Effector memory CD8-positive, alpha-beta T cell (primary cell): ENCODE results near the gene RPS6KA6.
"Not testable (repeated sequence)": the region's sequence is repeated elsewhere in the genome, so short reads cannot be mapped to it uniquely, and the experiment has no call there.

Experiments used
- ATAC-seq: fragments of 150-1000 bp; cut with Tn5 transposase; replicated peaks from 2 replicates; pipeline ENCODE4 v1.10.0; 2021; ENCODE audit warnings: mild to moderate bottlenecking, moderate library complexity
- DNase-seq, 3 experiments: peaks; one replicate each; pipeline ENCODE4 v3.0.0; 2021
- H3K27ac Mint-ChIP-seq, 2 donors: one replicate each; pipeline ENCODE4 v1.8.0; 2022; ENCODE audit warnings: mild to moderate bottlenecking in 2 of 2, mixed read lengths in 2 of 2, moderate library complexity in 2 of 2
- H3K27me3 Mint-ChIP-seq, 2 donors: one replicate each; pipeline ENCODE4 v1.8.0; 2022; ENCODE audit warnings: mixed read lengths in 2 of 2
- H3K36me3 Mint-ChIP-seq: one replicate; pipeline ENCODE4 v1.8.0; 2022; ENCODE audit warnings: mild to moderate bottlenecking, moderate library complexity, mixed read lengths; ENCODE audit not compliant: insufficient read depth
- H3K4me1 Mint-ChIP-seq, 2 donors: one replicate each; pipeline ENCODE4 v1.8.0; 2022; ENCODE audit warnings: low read depth in 2 of 2, mixed read lengths in 2 of 2
- H3K4me3 Mint-ChIP-seq, 2 donors: one replicate each; pipeline ENCODE4 v1.8.0; 2022; ENCODE audit warnings: mild to moderate bottlenecking in 2 of 2, mixed read lengths in 2 of 2, moderate library complexity in 2 of 2
- H3K9me3 Mint-ChIP-seq, 2 donors: one replicate each; pipeline ENCODE4 v1.8.0; 2022; ENCODE audit warnings: mixed read lengths in 2 of 2

Gene RPS6KA6

GRCh38 chrX:84153538-84153937, 34.5 kb downstream of the RPS6KA6 start:
- H3K27me3 Mint-ChIP-seq, result no peaks in the 10 kb centered on the region
- DNase-seq (no peak), ATAC-seq (no peak)
- H3K36me3 Mint-ChIP-seq, result no peaks in the 10 kb centered on the region
- no peaks in the 10 kb centered on the region for H3K4me1 Mint-ChIP-seq
- no peak overlapping the region for H3K27ac Mint-ChIP-seq
- no peak overlapping the region for H3K4me3 Mint-ChIP-seq
- H3K9me3 Mint-ChIP-seq, result peaks cover 0 to 7% of the 10 kb centered on the region in 2 donors

GRCh38 chrX:84144991-84145390, 43.0 kb downstream of the RPS6KA6 start:
- DNase-seq, result no peak
- no peak for ATAC-seq
- H3K4me3 Mint-ChIP-seq, result no peak overlapping the region
- H3K4me1 Mint-ChIP-seq, result no peaks in the 10 kb centered on the region
- no peak overlapping the region for H3K27ac Mint-ChIP-seq
- peaks cover under 1% of the 10 kb centered on the region in 2 donors for H3K9me3 Mint-ChIP-seq
- no peaks in the 10 kb centered on the region for H3K27me3 Mint-ChIP-seq
- no peaks in the 10 kb centered on the region for H3K36me3 Mint-ChIP-seq

- Mint-ChIP-seq H3K27ac (no peak overlapping the region), H3K36me3 (no peaks in the 10 kb centered on the region), H3K27me3 (no peaks in the 10 kb centered on the region), H3K4me1 (no peaks in the 10 kb centered on the region), H3K9me3 (peaks cover 0 to 6% of the 10 kb centered on the region in 2 donors), H3K4me3 (no peak overlapping the region)
- ATAC-seq (no peak), DNase-seq (no peak)
Measured at GRCh38 chrX:84144281-84144680, 43.7 kb downstream of the RPS6KA6 start.

- Mint-ChIP-seq H3K27ac (no peak overlapping the region), H3K4me1 (no peaks in the 10 kb centered on the region), H3K27me3 (no peaks in the 10 kb centered on the region), H3K4me3 (no peak overlapping the region), H3K9me3 (peaks cover 0 to 1% of the 10 kb centered on the region in 2 donors), H3K36me3 (no peaks in the 10 kb centered on the region)
- DNase-seq (no peak), ATAC-seq (no peak)
Measured at GRCh38 chrX:84133023-84133422, 55.0 kb downstream of the RPS6KA6 start.

GRCh38 chrX:84123585-84123984, 64.4 kb downstream of the RPS6KA6 start:
- Mint-ChIP-seq H3K9me3 (peaks cover 0 to 1% of the 10 kb centered on the region in 2 donors), H3K27me3 (no peaks in the 10 kb centered on the region), H3K27ac (no peak overlapping the region), H3K36me3 (no peaks in the 10 kb centered on the region), H3K4me1 (no peaks in the 10 kb centered on the region), H3K4me3 (no peak overlapping the region)
- ATAC-seq (no peak), DNase-seq (no peak)

GRCh38 chrX:84118769-84119168, 69.2 kb downstream of the RPS6KA6 start:
- DNase-seq (no peak), ATAC-seq (no peak)
- no peak overlapping the region for H3K27ac Mint-ChIP-seq

GRCh38 chrX:84118315-84118714, 69.7 kb downstream of the RPS6KA6 start:
- Mint-ChIP-seq H3K4me1 (no peaks in the 10 kb centered on the region), H3K36me3 (no peaks in the 10 kb centered on the region), H3K27ac (no peak overlapping the region), H3K27me3 (no peaks in the 10 kb centered on the region), H3K9me3 (no peaks in the 10 kb centered on the region), H3K4me3 (no peak overlapping the region)
- no peak for DNase-seq
- ATAC-seq, result no peak

More at GRCh38 chrX:84118769-84119168, 69.2 kb downstream of the RPS6KA6 start:
- Mint-ChIP-seq H3K9me3 (no peaks in the 10 kb centered on the region), H3K36me3 (no peaks in the 10 kb centered on the region), H3K4me3 (no peak overlapping the region), H3K4me1 (no peaks in the 10 kb centered on the region), H3K27me3 (no peaks in the 10 kb centered on the region)

- ATAC-seq (no peak), DNase-seq (no peak)
- Mint-ChIP-seq H3K27me3 (no peaks in the 10 kb centered on the region), H3K4me3 (no peak overlapping the region), H3K9me3 (peaks cover 0 to 1% of the 10 kb centered on the region in 2 donors), H3K27ac (no peak overlapping the region), H3K4me1 (no peaks in the 10 kb centered on the region), H3K36me3 (no peaks in the 10 kb centered on the region)
Measured at GRCh38 chrX:84108584-84108983, 79.4 kb downstream of the RPS6KA6 start.

- DNase-seq, result no peak
- H3K4me3 Mint-ChIP-seq, result no peak overlapping the region
- H3K4me1 Mint-ChIP-seq, result no peaks in the 10 kb centered on the region
- H3K9me3 Mint-ChIP-seq, result peaks cover 0 to 1% of the 10 kb centered on the region in 2 donors
- no peaks in the 10 kb centered on the region for H3K27me3 Mint-ChIP-seq
- no peak for ATAC-seq
- H3K36me3 Mint-ChIP-seq, result no peaks in the 10 kb centered on the region
- no peak overlapping the region for H3K27ac Mint-ChIP-seq
Measured at GRCh38 chrX:84099120-84099519, 88.9 kb downstream of the RPS6KA6 start.

- not testable (repeated sequence) for H3K27me3 Mint-ChIP-seq, H3K4me3 Mint-ChIP-seq, H3K36me3 Mint-ChIP-seq, H3K4me1 Mint-ChIP-seq, ATAC-seq, H3K27ac Mint-ChIP-seq, H3K9me3 Mint-ChIP-seq, DNase-seq
Measured at GRCh38 chrX:84079479-84080197, 108.4 kb downstream of the RPS6KA6 start.

GRCh38 chrX:84078991-84079390, 109.0 kb downstream of the RPS6KA6 start:
- H3K4me1 Mint-ChIP-seq, result no peaks in the 10 kb centered on the region
- H3K27me3 Mint-ChIP-seq, result no peaks in the 10 kb centered on the region
- no peak for DNase-seq
- no peaks in the 10 kb centered on the region for H3K36me3 Mint-ChIP-seq
- H3K4me3 Mint-ChIP-seq, result no peak overlapping the region
- no peak for ATAC-seq
- no peaks in the 10 kb centered on the region for H3K9me3 Mint-ChIP-seq
- H3K27ac Mint-ChIP-seq, result no peak overlapping the region

GRCh38 chrX:84064814-84065213, 123.2 kb downstream of the RPS6KA6 start:
- no peak overlapping the region for H3K4me3 Mint-ChIP-seq
- ATAC-seq, result no peak
- no peaks in the 10 kb centered on the region for H3K27me3 Mint-ChIP-seq
- DNase-seq, result no peak
- H3K9me3 Mint-ChIP-seq, result peaks cover 0 to 2% of the 10 kb centered on the region in 2 donors
- no peaks in the 10 kb centered on the region for H3K4me1 Mint-ChIP-seq
- no peak overlapping the region for H3K27ac Mint-ChIP-seq
- H3K36me3 Mint-ChIP-seq, result no peaks in the 10 kb centered on the region

- no peak for DNase-seq
Measured at GRCh38 chrX:84064164-84064563, 123.8 kb downstream of the RPS6KA6 start.

GRCh38 chrX:84047339-84047738, 140.7 kb downstream of the RPS6KA6 start:
- DNase-seq, result no peak
- H3K9me3 Mint-ChIP-seq, result no peaks in the 10 kb centered on the region
- no peaks in the 10 kb centered on the region for H3K4me1 Mint-ChIP-seq
- no peaks in the 10 kb centered on the region for H3K27me3 Mint-ChIP-seq
- no peak overlapping the region for H3K27ac Mint-ChIP-seq
- no peak for ATAC-seq
- no peaks in the 10 kb centered on the region for H3K36me3 Mint-ChIP-seq
- H3K4me3 Mint-ChIP-seq, result no peak overlapping the region

More at GRCh38 chrX:84064164-84064563, 123.8 kb downstream of the RPS6KA6 start:
- no peak for ATAC-seq
- Mint-ChIP-seq H3K36me3 (no peaks in the 10 kb centered on the region), H3K27ac (no peak overlapping the region), H3K4me1 (no peaks in the 10 kb centered on the region), H3K27me3 (no peaks in the 10 kb centered on the region), H3K4me3 (no peak overlapping the region), H3K9me3 (peaks cover 0 to 2% of the 10 kb centered on the region in 2 donors)
